Panc1 (cell line): ENCODE measurements around the gene NEK8.

ENCODE experiments used
- POLR2AphosphoS5 ChIP-seq: IDR thresholded peaks from 2 replicates; pipeline ENCODE4 v1.6.1; 2012; ENCODE audit warnings: mild to moderate bottlenecking, low read depth, low read length, moderate library complexity
- SIN3A ChIP-seq: IDR thresholded peaks from 2 replicates; pipeline ENCODE4 v1.6.1; 2012; ENCODE audit warnings: low read depth, mild to moderate bottlenecking, low read length, moderate library complexity, borderline replicate concordance; ENCODE audit not compliant: insufficient read depth
- TCF7L2 ChIP-seq: IDR thresholded peaks from 2 replicates; pipeline ENCODE4 v1.6.1; 2011; ENCODE audit warnings: mild to moderate bottlenecking, low read depth, low read length, inconsistent platforms
- TF ChIP-seq, protein P1 (sequence below): fragments of 450-650 bp; IDR thresholded peaks from 2 replicates; pipeline ENCODE4 v1.5.1; 2017; ENCODE audit warnings: mild to moderate bottlenecking
- TF ChIP-seq, protein P2 (sequence below), 2 experiments: IDR thresholded peaks; 2 replicates each; pipeline ENCODE4 v1.6.1; 2011 to 2012; ENCODE audit warnings: low read depth in 2 of 2, control low read depth in 1 of 2, low read length in 1 of 2, mild to moderate bottlenecking in 1 of 2, moderate library complexity in 1 of 2; ENCODE audit not compliant: insufficient read depth in 1 of 2

DNA sequence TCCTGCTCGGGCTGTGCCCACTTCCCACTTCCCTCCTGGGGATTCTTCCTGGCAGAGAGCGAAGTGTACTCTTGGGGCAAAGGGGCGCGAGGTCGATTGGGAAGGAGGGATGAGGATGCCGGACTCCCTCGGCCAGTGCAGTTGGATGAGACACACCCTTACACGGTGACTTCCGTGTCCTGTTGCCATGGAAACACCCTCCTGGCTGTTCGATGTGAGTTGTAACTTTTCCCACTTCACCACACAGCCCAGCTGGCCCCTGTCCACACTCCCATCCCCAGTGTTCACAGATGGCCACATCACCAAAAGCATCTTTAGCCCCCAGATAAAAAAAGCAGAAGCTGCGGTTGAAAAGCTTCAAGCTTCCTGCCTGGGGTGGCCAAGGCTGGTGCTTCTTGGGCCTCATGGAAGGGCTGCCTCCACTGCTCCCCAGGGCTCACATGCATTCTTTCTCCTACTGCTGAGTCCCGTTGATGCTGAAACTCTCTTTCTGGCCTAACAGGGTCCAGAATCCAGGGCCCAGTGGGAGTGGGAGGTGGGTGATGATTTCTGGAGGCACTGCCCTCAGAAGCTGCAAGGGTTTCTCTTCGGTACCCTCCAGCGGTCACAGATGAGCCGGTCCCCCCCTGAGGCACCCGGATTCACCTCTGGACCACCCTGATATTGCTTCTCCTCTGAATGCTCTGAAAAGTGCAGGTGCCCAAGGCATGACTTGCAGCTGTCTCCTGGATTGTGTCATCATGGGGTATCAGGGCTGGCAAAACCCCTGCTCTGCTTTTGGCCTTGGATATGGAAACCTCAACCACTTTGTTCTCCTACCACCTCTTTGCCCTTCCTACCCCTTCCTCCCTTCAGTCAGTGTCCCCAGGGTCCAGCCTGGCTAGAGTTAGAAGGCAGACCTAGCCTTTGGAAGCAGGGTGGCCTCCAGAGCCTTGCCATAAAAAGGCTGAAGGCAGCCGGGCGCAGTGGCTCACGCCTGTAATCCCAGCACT, 13.1 kb downstream of the NEK8 start:
- TF ChIP-seq TCF7L2 (no peak), POLR2AphosphoS5 (no peak), SIN3A (no peak)
- TF ChIP-seq, protein P1, sequence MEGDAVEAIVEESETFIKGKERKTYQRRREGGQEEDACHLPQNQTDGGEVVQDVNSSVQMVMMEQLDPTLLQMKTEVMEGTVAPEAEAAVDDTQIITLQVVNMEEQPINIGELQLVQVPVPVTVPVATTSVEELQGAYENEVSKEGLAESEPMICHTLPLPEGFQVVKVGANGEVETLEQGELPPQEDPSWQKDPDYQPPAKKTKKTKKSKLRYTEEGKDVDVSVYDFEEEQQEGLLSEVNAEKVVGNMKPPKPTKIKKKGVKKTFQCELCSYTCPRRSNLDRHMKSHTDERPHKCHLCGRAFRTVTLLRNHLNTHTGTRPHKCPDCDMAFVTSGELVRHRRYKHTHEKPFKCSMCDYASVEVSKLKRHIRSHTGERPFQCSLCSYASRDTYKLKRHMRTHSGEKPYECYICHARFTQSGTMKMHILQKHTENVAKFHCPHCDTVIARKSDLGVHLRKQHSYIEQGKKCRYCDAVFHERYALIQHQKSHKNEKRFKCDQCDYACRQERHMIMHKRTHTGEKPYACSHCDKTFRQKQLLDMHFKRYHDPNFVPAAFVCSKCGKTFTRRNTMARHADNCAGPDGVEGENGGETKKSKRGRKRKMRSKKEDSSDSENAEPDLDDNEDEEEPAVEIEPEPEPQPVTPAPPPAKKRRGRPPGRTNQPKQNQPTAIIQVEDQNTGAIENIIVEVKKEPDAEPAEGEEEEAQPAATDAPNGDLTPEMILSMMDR = no peak
- TF ChIP-seq, protein P2, sequence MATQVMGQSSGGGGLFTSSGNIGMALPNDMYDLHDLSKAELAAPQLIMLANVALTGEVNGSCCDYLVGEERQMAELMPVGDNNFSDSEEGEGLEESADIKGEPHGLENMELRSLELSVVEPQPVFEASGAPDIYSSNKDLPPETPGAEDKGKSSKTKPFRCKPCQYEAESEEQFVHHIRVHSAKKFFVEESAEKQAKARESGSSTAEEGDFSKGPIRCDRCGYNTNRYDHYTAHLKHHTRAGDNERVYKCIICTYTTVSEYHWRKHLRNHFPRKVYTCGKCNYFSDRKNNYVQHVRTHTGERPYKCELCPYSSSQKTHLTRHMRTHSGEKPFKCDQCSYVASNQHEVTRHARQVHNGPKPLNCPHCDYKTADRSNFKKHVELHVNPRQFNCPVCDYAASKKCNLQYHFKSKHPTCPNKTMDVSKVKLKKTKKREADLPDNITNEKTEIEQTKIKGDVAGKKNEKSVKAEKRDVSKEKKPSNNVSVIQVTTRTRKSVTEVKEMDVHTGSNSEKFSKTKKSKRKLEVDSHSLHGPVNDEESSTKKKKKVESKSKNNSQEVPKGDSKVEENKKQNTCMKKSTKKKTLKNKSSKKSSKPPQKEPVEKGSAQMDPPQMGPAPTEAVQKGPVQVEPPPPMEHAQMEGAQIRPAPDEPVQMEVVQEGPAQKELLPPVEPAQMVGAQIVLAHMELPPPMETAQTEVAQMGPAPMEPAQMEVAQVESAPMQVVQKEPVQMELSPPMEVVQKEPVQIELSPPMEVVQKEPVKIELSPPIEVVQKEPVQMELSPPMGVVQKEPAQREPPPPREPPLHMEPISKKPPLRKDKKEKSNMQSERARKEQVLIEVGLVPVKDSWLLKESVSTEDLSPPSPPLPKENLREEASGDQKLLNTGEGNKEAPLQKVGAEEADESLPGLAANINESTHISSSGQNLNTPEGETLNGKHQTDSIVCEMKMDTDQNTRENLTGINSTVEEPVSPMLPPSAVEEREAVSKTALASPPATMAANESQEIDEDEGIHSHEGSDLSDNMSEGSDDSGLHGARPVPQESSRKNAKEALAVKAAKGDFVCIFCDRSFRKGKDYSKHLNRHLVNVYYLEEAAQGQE (IDR thresholded peaks at IDR 0.05; ENCODE audit: insufficient read depth in 1 of 2, low read depth in 2 of 2, low read length in 1 of 2) = no peak
